Loucy (cell line): Measurements from ENCODE around the gene PHPT1.

Experiments
- EZH2phosphoT487 ChIP-seq: fragments of 200-600 bp; IDR thresholded peaks from 2 replicates; pipeline ENCODE4 v1.6.1; 2018; ENCODE audit warnings: antibody characterized with exemption, mild to moderate bottlenecking, moderate library complexity, borderline replicate concordance
- TF ChIP-seq, protein P1 (sequence below): fragments of 200-600 bp; sonication (generic); conservative IDR thresholded peaks from 2 replicates; pipeline ENCODE4 v1.5.1; 2014; ENCODE audit warnings: mild to moderate bottlenecking, antibody characterized with exemption, low read length

DNA sequence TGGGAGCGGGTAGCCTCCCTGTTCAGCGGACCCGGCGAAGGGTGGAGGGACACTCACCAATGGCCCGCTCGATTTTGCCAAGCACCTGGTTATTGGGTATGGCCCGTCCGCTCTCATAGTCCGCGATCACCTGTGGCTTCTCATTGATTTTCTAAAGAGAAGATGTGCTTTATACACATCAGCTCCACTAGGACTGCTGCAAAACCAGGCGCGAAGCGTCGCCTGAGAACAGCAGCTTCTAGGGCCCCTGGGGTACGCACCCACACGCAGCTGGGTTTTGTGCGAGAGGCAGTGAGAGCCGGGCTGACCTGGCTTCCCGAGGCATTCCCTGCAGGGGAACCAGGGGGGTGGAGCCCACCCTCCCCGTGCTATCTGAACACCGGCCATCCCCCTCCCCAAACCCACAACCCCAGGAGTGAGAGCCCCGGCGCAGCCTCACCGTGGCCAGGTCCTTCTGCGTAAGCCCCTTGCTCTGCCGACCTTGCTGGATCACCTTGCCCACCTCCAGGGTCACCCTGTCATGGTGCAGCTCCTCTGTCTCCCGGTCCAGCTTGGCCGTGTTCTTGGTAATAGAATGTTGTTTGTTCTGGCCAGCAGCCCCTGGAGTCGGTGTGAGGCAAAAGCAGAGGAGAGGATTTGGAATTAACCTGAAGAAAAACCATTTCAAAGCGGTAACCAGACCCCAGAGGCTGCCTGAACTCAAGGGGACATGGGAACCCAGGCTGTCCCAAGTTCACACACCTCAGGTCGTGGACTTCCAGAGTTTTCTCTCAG is 13.8 kb downstream of the PHPT1 start:
- TF ChIP-seq, protein P1, sequence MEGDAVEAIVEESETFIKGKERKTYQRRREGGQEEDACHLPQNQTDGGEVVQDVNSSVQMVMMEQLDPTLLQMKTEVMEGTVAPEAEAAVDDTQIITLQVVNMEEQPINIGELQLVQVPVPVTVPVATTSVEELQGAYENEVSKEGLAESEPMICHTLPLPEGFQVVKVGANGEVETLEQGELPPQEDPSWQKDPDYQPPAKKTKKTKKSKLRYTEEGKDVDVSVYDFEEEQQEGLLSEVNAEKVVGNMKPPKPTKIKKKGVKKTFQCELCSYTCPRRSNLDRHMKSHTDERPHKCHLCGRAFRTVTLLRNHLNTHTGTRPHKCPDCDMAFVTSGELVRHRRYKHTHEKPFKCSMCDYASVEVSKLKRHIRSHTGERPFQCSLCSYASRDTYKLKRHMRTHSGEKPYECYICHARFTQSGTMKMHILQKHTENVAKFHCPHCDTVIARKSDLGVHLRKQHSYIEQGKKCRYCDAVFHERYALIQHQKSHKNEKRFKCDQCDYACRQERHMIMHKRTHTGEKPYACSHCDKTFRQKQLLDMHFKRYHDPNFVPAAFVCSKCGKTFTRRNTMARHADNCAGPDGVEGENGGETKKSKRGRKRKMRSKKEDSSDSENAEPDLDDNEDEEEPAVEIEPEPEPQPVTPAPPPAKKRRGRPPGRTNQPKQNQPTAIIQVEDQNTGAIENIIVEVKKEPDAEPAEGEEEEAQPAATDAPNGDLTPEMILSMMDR, result no peak
- no peak for TF ChIP-seq EZH2phosphoT487
